ENCODE measurements around the gene MGLL.

Gene MGLL

GRCh38 chr3:127723011-127723567, 99.2 kb downstream of the MGLL start:
- no peak for TF ChIP-seq CTCF (IDR thresholded peaks at IDR 0.05; ENCODE audit: low read depth, low read length, missing control alignments)
- no peaks in the 10 kb centered on the region for H3K36me3 ChIP-seq (replicated peaks)
- in situ Hi-C loops (cut with HindIII; ENCODE audit: low pct_ligation_motif_present, low sequenced_read_pairs) = no loop called here
- DNase-seq = no peak
- H3K4me3 ChIP-seq (ENCODE audit: low read depth, low read length) = no peak overlapping the region
- no peaks in the 10 kb centered on the region for H3K27me3 ChIP-seq (replicated peaks)
- no peak overlapping the region for H3K27ac ChIP-seq

GRCh38 chr3:127722091-127722784, 100.1 kb downstream of the MGLL start:
- no peak overlapping the region for H3K27ac ChIP-seq
- no peaks in the 10 kb centered on the region for H3K36me3 ChIP-seq (replicated peaks)
- no peaks in the 10 kb centered on the region for H3K27me3 ChIP-seq (replicated peaks)
- in situ Hi-C loops (cut with HindIII; ENCODE audit: low pct_ligation_motif_present, low sequenced_read_pairs) = no loop called here
- DNase-seq = no peak
- no peak overlapping the region for H3K4me3 ChIP-seq (ENCODE audit: low read depth, low read length)
- no peak for TF ChIP-seq CTCF (IDR thresholded peaks at IDR 0.05; ENCODE audit: low read depth, low read length, missing control alignments)

GRCh38 chr3:127720985-127721935, 101.1 kb downstream of the MGLL start:
- Histone ChIP-seq H3K36me3 (replicated peaks) (no peaks in the 10 kb centered on the region), H3K27ac (no peak overlapping the region), H3K27me3 (replicated peaks) (no peaks in the 10 kb centered on the region), H3K4me3 (ENCODE audit: low read depth, low read length) (no peak overlapping the region)
- TF ChIP-seq CTCF (IDR thresholded peaks at IDR 0.05; ENCODE audit: low read depth, low read length, missing control alignments) = no peak
- in situ Hi-C loops (cut with HindIII; ENCODE audit: low pct_ligation_motif_present, low sequenced_read_pairs) = no loop called here
- no peak for DNase-seq

- DNase-seq = no peak
- Histone ChIP-seq H3K27ac (no peak overlapping the region), H3K4me3 (ENCODE audit: low read depth, low read length) (no peak overlapping the region), H3K36me3 (replicated peaks) (no peaks in the 10 kb centered on the region), H3K27me3 (replicated peaks) (no peaks in the 10 kb centered on the region)
- TF ChIP-seq CTCF (IDR thresholded peaks at IDR 0.05; ENCODE audit: low read depth, low read length, missing control alignments) = no peak
- in situ Hi-C loops (cut with HindIII; ENCODE audit: low pct_ligation_motif_present, low sequenced_read_pairs) = no loop called here
Measured at GRCh38 chr3:127720161-127720823, 102.0 kb downstream of the MGLL start.

GRCh38 chr3:127719369-127719768, 102.9 kb downstream of the MGLL start:
- Histone ChIP-seq H3K4me3 (ENCODE audit: low read depth, low read length) (no peak overlapping the region), H3K27me3 (replicated peaks) (no peaks in the 10 kb centered on the region), H3K27ac (no peak overlapping the region), H3K36me3 (replicated peaks) (no peaks in the 10 kb centered on the region)
- TF ChIP-seq CTCF (IDR thresholded peaks at IDR 0.05; ENCODE audit: low read depth, low read length, missing control alignments) = no peak
- in situ Hi-C loops (cut with HindIII; ENCODE audit: low pct_ligation_motif_present, low sequenced_read_pairs) = no loop called here
- DNase-seq = no peak
